HL-60/S4 treated with retinoic acid at 250 ng/mL for 4 days and 3 days (cell line): ENCODE measurements around the gene GPC6.
"Not testable (repeated sequence)": the region's sequence is repeated elsewhere in the genome, so short reads cannot be mapped to it uniquely, and the experiment has no call there.

Experiments used
- in situ Hi-C: fragments of 300-500 bp; cut with MboI; formaldehyde crosslinking; loops from 2 replicates; pipeline ENCODE4 v1.7.0; 2022; ENCODE audit warnings: low sequenced_read_pairs

The GPC6 gene

DNA sequence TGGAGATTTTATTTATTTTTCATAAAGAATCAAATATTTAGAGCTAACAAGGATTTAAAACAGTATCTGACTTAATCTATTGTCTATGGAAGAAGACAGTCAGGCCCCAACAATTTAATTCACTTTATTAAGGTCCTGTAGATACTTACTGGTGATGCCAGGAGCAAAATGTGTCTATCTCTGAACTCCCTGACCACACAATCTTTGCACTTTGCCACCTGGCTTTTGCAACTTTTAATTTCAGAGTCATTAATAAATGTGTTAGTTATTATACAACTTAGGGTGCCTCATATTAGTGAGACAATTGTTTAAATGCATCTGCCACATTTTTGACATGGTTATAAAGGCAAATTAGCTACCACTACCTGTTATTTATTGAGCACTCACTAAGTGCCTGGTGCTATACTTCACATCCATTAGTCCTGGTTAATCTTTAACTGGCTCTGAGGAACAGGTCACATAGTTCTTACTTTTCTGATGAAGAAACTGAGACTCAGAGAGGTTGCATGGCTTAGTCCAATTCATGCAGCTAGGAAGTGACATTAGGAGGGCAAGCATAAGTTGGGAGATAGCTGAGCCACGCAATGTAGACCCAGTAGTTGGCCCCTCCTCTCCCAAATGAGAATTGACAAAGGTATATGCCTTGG is 955.0 kb downstream of the GPC6 start:
- in situ Hi-C loops, result no loop called here

DNA sequence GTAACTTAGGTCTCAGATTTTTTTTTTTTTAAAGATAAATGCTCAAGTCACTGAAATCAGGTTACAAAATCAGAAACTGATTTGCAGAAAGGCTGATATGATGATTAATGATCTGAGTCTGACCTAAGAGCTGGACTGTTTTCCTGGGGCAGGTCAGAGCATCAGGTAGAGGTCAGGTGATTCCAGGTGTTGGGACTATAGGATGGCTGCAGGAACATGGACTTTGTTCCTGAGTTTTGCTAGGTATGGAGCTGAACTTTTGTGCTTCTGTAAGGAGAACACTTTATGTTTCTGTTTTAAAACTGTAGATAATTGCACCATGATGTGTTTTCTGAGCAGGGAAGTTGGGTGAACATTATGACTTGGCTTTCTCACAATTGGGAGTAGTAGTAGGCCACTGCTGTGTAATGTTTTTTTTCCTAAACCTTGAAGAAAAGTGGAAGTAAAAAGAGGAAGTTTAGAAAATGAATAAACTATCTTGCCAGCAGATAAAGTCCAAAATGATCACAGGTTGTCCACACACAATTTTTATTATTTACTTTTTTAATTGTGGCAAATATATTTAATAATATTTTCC is 955.7 kb downstream of the GPC6 start:
- in situ Hi-C loops, result no loop called here

DNA sequence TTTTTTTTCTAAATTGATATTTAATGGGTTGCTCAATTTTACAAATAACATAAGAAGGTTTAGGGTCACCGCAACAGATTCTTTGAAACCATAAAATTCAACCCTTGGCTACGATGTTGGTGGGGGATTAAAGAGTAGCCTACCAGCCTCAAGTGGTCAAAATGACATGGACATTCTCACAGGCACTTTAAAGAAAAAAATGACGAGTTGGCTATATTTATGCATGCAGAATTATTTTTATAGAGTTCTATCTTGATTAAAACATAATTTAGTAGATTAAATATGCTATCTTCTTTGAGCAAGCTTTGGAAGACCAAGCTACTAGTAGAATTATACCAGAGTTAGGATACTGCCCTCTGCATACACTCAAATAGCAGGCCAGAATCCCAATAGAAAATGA is 959.9 kb downstream of the GPC6 start:
- in situ Hi-C loops, result no loop called here

DNA sequence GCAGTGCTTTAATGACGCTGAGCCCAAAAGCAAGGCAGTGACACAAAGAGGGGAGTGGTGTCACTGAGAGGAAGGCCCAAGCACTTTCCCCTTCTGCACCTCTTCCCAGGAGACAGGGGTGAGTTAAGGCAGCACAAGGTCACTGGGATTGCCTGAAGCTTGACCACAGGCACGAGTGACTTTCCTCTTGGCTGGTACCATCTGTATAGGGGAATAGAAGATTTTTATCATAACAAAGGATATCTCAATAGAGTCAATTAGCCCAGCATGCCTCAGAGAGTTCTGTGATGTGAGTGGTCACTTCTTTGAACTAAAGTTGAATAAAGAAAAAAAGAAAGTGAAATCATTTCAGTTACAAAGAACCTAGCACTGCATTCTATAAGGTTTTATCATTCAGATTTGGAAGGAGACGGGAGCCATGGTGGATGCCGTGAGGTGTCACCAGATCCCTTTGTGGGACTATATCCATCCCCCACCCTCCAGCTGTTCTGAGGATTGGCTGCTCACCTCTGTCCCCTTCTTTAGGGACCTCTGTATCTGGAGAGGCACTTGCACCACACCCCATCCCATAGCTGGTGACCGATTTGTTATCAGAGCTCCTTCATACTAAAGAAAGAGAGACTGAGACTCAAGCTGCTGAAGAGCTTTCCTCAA is 961.7 kb downstream of the GPC6 start:
- in situ Hi-C loops, result no loop called here

DNA sequence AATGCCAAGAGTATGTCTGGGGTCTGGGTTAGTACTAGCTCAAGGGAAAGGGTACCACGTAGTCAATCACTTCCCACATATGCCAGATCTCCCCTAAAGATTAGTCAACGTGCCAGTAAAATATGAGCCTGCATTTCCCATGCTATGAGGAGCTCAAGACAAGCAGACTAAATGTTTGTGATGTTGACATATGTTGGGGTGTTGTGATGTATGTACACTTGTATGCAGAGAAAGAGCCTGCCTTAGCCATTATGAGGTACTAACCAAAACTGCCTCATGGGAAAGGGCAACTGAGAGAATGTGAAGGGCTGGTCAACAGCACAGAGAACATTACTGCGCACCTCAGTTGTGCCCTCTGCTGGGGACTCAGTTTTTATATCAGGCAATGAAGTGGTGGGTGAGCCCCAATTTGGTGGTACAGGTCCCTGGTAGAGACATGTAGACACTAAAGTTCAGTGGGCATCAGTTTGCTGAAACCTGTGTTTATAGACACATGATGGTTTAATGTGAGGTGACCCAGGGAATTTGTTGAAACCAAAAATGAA is 965.9 kb downstream of the GPC6 start:
- in situ Hi-C loops, result no loop called here

DNA sequence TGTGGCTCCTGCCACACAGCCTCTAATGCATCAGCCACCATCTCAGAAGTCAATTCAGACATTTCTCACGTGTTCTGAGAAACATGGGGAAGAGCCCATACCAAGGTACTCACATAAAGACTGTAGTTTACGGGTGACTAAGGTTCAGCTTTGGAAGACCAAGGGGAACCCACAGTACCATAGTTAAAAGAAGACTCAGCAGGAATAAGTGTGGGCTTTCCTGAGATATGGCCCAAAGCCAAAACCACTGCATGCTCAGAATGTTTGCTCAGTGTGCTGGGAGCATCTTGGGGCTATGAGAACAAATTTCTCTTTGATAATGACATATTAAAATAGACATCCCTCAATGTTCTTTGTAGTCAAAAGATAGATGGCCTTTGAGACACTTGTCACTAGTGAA is 969.1 kb downstream of the GPC6 start:
- in situ Hi-C loops, result no loop called here

DNA sequence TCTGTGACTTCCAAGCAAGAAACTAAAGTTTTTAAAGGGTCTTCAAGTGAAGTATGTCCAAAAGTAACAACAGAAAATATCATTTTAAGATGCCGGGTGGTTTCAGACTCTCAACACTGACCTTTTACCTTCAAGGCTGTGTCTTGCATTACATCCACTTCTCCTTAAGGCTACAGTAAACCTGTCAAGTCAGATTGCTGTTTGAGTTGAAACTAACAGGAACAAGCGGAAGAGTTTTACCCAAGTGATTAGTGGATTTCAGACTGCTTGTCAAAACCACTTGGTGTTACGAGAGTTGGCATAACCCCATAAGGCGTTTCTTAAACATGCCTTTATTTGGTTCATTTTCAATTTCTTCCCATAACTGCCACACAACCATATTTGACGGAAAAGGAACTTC is 969.8 kb downstream of the GPC6 start:
- in situ Hi-C loops, result no loop called here

DNA sequence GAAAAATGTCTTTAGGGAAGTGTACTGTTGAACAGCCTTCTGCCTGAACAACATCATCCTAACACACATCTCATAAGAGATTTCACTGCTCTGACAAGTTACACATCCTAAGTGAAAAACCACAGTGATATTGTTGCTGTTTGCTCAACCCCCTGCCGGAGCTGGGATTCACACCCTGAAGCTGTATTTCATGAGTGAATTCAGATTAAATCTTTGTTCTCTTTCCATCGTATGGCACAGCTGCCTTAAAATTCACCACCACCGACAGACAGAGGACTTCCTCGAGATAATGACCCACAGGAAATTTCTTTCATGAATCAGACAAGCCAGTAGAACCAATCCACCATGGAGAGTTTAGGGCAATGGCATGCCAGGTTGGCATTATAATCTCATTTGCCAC is 972.1 kb downstream of the GPC6 start:
- in situ Hi-C loops, result no loop called here

DNA sequence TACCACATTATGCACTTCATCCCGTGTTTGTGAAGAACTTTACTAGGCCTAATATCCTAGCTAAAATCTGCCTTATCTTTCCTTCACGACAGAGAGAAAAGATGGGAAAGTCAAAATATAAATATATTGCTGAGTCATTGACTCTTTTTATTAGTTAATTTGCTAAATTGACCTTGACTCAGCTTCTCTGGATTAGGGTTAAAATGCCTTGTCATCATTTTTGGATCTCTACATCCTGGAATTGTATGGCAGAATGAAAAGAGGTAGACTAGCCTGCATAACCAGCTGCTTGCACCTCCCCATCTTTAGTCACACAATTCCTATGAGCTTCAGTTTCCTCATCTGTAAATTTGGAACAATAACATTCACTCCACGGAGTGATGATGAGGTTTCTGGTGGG is 972.5 kb downstream of the GPC6 start:
- in situ Hi-C loops, result no loop called here

DNA sequence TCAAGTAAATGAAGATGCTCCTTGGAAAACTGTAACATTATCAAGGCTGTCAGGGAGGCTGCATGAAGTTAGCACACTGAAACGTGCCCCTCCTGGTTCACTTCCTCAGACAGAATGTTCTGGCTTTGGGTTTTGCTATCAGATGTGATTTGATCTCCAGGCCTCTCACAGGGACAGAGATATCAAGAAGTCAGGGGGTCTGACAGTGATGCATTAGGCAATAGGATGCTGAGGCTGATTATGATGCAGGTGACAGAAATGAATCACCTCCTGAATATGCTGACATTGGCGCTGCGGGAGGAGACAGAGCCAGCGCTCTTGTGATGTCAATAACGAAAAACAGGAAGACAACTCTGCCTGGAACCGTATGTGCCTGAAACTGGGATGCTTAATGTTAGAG is 974.4 kb downstream of the GPC6 start:
- in situ Hi-C loops, result no loop called here

DNA sequence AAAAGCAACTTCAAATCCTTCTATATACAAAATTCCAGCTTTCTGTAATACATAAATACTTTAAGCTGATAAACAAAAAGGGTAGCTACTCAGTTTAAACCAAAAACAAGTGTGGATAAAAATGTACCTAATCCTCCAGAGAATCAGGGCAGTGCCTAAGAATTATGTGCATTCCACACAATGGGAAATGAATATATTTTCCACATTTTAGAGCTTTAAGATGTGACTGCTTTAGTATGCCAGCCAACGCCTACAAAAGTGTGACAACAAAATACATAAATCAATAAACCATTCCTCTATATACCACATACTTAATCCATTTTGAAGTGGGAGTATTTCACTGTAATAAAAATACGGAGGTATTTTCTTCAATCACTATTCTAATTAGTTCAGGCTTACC is 977.6 kb downstream of the GPC6 start:
- in situ Hi-C loops, result no loop called here

DNA sequence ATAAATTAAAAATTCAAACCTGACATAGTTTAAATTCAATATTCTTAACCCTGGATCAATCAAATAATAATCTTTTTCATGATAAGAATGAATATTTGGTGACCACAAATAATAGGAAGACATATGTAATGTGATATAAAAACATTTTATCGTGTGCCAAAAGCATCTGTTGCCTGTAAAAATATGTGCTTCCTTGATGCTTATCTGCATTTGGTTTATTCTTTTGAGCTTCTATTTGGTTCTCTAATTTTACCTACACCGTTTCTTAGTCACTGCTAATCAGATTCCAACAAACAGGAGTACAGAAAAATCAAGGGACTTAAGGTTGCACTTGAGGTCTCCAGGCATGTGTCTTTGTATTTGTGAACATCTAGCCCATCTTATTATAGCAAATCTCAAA is 978.3 kb downstream of the GPC6 start:
- in situ Hi-C loops, result no loop called here

DNA sequence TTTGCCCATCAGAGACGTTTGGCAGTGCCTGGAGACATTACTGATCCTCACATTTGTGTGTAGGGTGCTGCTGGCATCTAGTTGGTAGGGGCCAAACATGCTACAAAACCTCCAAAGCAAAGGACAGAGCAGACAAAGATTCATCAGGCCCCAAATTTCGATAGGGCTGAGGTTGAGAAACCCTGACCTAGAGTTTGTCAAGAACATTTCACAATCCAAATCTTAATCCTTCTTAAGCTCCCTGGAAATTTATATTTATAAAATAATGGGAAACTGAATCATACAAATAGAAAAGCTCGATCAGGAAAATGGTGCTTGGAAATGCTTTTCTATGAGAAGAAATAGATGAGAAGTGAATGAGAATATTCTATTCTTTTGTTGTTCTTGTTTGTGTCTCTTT is 979.3 kb downstream of the GPC6 start:
- in situ Hi-C loops, result no loop called here

DNA sequence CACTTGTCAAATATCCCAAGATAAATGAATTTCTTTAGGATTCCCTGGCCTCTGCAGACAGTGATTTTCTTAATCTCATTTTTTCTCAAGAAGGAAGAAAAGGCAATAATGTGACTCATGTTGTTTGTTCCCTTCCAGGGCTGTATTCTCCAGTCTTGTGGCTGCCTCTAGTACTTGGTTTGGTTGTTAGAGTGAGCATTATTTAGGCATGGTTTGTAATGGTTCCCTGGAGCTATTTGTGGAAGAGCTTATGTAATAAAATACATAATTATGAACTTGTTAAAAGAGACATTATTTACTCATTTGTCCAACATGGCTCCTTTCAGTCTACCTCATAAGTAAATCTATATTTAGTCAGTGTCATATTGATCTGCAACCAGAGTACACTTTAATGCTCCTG is 982.5 kb downstream of the GPC6 start:
- in situ Hi-C loops, result no loop called here

DNA sequence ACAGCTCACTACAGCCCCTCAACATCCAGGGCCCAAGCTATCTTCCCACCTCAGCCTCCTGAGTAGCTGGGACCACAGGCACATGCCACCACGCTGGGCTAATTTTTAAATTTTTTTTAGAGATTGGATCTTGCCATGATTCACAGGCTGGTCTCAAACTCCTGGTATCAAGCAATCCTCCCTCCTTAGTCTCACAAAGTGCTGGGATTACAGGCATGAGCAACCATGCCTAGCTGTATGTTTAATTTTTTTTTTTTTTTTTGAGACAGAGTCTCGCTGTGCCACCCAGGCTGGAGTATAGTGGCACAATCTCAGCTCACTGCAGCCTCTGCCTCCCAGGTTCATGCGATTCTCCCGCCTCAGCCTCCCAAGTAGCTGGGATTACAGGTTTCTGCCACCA is 983.3 kb downstream of the GPC6 start:
- in situ Hi-C loops, result not testable (repeated sequence)

DNA sequence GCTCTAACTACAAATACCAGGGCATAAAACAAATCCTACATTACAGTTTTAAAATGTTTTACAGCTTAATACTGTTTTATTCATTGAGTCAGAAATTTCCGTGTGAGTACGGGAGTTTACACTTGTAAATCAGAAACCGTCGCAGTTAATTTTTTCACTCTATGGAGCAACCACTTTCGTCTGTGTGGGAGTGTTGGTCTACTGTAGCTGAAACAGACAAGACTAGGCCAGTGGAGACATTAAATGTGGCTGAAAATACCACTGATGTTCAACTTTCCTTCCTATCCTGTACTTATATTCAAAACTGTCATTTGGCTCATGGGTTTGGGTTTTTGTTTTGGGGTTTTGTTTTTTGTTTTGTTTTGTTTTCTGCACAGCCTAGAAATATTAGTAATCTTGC is 984.2 kb downstream of the GPC6 start:
- in situ Hi-C loops, result no loop called here

DNA sequence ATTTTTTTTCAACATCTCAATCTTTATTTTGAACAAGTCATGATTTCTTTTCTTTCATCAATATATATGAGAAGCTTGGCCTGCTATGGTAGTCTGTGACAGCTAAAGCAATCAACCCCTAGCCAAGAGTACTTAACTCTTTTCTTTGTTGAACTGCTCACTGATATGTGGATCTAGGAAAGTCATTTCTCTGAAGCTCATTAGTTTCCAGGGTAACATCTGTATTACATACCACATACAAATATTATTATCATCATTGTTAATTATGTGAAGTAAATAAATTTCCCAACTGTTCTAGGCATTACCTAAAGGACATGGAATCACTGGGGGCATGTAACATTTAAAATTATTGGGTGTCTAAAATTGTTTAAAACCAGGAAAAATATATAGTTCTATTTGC is 985.6 kb downstream of the GPC6 start:
- in situ Hi-C loops, result no loop called here

DNA sequence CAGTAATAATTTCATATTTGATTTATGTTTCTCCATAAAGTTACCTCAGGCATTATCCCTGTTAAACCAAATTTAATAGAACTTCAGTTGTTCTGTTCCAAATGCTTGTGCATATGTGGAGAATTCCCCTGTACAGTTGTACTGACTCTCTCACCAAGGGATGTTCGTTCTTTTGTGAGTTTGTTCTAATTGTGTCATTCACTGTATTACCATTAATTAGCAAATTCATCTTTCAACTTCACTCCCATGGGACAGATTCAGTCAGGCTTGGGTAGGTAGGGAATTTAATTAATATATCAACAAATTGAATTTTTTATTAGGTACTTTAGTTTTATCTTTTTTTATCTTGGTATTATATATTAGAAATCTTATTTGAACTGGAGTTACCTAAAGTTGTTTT is 987.5 kb downstream of the GPC6 start:
- in situ Hi-C loops, result no loop called here

DNA sequence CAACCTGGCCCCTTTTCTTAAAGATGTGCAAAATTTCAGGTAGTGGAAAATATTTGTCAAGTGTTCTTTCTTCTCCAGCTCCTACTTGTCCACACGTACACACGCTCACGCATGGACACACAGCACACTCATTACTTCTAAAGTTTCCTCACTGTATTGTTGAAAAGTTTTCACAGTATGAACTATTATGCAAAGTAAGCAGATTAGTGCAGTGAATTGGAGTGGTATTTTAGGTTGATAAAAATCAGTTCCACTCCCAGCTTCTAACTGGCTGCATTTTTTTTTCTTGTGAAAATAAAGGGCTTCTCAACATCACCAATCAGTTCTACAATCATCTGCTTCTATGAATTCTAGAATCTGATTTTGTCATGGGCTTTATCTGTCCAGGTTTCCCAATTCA is 988.4 kb downstream of the GPC6 start:
- in situ Hi-C loops, result no loop called here

DNA sequence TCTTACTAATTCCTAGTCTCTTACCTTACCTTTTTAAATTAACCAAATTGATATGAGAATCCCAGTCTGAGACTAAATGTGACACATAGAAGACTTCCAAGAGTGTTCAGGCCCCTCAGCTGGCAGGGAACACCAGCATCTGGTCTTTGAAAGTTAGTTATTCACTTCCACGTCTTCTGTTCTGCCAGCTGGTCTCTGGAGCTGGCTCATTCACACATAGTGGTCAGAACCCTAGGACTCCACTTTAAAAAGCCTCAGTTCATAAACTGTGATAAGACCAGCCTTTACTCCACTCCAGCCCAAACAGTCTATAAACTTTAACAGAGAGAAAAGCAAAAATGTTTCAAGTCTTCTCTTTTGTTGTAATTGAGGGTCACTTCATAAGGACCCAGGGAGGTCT is 989.9 kb downstream of the GPC6 start:
- in situ Hi-C loops, result no loop called here

DNA sequence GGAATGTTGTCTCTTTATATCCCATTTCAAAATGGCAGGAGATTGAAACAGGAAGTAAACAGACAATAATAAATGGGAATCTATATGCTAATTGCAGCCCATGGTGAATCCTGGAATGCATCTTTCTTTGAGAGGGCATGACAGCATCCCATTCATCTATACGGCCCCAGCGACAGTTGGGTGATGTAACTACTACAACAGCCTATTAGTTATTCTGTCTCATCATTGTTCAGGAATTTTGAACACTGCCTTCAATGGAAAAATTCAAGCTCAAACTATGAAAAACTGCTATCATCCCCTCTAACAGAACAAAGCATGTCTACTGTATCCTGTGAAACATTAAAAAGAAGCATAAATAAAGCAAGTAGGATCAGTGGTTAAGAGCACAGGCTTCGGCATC is 990.8 kb downstream of the GPC6 start:
- in situ Hi-C loops, result no loop called here

DNA sequence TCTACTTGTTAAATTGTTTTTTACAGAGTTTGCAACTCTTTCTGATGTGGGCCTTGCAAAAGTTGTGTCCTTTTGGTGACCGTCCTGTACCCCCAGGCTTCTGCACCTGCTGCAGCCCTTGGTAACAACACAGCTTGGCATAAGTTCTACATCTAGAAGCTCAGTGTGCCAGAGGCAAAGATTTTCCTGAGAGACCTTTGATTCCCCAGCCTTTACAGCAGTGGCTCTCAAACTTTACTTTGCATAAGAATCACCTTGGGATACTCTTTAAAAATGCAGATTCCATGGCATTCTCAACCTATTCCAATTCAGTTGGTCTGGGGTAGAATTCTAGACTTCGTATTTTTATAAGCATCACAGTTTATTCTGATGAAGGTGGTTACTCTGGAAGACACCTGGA is 991.9 kb downstream of the GPC6 start:
- in situ Hi-C loops, result no loop called here
